HTERT RPE-1 (cell line): ENCODE results near the gene TIMM17B.

Source experiments
- in situ Hi-C: fragments of 300-500 bp; cut with MboI; formaldehyde crosslinking; loops from 4 replicates; pipeline ENCODE4 v1.14.3; 2020; ENCODE audit warnings: low sequenced_read_pairs

Gene TIMM17B

DNA sequence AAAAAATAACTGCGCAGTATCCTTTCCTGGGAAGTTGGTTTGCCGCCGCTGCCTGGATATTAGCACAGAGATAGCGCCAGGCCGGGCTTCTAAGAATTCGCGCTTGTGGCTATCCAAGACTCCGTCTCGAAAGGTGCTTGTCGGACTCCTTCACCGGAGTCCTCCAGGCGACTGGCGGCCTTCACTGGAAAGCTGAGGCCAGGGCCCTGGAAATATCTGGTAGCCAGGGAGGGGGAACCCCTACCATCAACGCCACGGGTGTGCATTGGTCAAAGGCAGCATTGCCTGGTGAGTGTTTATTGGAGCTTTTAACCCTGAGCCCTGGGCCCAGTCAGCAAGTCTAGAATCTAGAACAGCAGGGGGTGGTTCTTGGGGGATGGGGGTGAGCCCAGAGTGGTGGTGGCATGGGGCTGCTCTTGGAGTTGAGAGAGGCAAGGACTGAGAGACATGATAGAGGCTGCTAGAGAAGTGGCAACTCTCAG is 21.8 kb upstream of the TIMM17B start:
- in situ Hi-C loops: no loop called here

DNA sequence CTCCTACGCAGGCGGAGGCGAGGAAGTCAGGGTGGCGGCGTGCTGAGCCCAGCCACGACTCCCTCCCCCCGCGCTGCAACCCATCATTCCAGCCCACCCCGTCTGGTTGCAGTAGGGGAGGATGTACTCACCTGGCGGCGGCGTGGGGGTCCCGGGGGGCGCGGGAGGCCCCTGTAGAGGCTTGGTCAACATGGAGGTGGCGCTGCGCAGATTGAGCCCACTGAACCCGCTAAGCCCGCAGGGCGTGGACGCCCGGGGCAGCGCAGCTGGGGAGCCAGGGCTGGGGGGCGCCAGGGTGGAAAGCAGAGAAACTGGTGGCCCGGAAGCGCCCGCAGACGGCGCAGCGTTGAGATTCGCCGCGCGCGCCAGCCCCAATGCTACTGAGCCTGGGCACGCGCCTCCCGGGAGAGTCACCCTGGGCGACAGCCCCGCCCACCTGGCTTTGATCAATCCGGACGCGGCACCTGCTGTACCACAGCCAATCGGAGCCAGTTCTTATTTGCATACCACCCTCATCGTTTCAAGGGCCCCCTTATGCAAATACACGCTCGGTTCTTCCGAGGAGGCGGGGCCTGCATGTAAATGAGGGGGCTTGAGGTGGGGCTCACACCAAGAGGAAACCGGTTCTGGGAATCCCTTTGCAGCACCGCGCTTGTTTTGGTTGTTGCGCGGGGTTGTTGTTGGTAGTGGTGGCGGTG is 21.2 kb upstream of the TIMM17B start, which contains the start of gene PIM2:
Gene PIM2, minus strand, starts transcription at position 382 of the 698 bp plus-strand sequence. Its CDS starts 190 bp downstream, at position 192.
- in situ Hi-C loops: no loop called here

DNA sequence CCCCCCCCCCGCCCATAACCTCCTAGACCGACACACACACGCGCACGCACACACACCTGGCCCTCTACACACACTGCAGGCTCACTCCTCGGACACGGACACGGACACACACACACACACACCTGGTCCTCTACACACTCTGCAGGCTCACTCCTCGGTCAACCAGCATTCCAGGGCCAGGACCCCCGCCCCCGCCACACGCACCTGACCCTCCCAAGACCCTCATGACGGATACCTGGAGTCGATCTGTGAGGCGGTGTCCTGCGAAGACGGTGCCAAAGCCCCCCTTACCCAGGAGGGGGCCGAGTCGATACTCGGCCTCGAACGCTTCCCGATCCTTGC is 20.7 kb upstream of the TIMM17B start:
- in situ Hi-C loops: no loop called here

DNA sequence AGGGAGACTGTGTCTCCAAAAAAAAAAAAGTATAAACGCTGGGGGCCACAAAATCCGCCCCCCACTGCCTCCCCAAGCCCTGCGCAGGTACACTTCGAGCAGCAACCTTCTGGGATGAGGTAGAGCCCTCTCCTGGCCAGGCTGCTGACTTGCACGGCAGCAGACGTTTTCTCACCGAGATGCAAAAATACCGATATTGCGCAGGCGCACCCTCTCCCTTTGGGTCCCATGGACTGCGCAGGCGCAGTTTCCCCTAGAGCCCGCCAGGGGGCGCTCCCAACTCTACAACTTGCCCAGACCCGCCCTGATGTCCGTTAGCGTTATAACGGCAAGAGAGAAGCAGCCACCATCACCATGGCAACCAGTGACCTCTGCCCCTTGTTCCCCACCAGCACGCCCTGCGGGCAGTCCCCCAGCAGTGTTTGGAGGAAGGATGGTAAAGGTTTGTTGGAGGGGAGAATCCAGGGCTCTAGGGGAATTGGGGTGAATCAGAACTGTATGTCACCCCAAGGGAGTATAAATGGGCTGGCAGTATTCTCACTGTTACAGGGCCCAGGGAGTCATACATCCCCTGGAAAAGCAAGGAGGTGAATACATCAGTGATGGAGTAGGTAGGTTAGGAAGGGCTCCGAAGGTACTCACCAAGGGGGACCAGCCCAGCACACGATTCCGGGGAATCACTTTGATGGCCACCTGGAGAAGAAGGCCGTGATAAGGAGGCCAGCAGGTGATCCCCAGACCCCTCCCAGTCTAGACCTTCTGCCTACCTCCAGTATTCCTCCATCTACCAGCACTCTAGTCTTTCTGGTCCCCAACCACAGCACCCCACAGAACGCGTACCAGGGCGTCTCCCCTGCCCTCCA is 19.8 kb upstream of the TIMM17B start:
- in situ Hi-C loops: no loop called here

DNA sequence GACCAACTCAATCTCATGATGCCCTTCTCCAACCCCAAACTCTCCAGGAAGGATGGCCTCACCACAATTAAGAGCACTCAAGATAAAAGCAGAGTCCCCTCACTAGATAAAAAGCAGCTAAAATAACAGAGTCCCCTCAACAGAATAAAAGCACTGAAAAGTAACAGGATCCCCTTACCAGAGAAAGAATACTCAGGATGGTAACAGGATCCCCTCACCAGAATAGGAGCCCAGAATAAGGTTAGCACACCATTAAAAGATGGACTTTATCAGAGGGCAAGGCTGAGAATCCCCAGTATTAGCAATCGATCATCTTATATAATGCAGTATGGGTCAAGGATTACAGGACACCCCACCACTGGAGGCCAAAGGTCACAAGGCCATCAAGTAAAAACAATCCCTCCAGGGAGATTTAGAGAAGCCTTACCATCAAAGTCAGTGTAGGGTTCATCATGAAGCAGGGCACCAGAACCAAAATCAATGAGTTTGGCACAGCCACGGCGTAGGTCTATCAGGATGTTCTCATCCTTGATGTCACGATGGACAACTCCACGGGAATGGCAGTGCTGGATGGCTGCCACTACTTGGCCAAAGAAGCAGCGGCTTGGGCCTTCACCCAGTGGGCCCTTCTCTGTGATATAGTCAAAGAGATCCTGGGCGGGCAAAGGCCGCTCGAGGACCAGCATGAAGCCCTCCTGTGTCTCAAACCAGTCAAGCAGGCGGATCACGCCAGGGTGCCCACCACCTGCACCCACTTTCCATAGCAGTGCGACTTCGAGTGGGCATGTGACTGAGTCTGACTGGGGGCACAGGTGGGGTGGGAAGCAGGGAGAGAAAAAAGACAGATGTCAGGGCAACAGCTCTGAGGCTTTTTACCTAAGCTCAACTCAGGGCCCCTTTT is 17.3 kb upstream of the TIMM17B start:
- in situ Hi-C loops: no loop called here

DNA sequence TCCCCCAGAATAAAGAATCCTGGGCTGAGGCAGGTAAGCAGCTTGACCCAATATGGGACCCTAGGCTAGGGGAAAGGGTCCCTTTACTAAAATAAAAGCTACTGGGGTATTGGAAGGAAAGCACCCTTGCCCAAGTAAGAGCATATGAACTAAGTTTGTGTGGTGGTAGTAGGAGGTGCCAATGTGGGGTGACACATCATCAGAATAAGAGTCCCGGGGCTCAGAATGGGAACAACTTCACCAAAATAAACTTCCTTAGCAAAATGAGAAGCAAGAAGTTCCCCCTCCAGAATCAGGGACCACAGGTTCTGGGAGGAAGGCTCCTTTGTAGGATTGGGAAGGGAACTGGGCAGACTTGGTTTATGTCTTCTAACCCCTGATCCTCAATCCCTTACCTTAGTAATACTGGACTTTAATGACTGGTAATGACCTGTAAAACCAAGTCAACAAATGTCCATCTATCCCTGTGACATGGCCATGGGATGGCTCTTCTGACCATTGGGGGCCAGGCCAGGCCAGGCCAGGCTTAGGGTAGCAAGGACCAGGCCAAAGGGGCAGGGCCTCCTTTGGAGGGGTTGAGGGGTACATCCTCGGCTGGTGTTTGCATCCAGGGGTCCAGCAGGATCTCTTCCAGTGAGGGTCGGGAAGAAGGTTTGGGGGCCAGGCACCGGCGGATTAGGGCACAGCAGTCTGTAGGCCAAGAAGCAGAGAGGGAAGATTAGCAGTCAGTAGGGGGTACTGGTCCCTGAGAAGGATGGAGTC is 16.2 kb upstream of the TIMM17B start:
- in situ Hi-C loops: no loop called here

DNA sequence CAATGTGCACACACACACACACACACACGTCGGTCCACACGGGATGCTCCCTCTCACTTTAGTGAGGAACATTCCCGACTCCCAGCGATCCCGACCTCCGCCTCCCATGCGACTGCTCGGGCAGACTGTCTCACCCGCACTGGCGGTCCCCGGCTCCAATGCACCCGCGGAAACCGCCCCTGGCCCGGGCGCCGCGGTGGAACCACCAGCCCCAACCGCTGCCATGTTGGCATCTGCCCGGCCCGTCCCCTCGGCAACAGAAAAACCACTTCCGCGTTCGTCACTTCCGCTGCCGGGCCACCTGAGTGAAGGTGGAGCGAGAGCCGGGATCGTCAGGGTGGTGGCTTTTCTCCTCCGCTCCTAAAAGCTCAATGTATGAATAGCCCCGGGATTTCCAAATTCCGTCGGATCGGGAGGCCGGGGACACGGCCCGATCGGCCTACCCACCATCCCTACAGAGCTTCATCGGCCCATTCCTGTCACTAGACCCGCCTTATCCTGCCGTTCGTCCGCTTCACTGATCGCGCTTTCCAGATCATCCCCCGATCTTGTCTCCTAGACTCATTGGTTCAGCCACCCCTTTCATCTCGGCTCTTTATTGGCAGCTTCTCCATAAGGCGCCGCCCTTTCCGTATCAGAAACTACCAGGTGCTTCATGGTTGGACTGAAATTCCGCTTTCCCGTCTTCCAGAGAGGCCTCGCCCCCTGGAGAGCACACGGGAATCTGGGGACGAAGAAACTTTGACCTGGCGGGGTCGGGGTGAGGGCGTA is 14.0 kb upstream of the TIMM17B start, which contains the start of gene SLC35A2:
Gene SLC35A2, minus strand, starts transcription at position 235 of the 771 bp plus-strand sequence. Its CDS starts 10 bp downstream, at position 225.
- in situ Hi-C loops: no loop called here

DNA sequence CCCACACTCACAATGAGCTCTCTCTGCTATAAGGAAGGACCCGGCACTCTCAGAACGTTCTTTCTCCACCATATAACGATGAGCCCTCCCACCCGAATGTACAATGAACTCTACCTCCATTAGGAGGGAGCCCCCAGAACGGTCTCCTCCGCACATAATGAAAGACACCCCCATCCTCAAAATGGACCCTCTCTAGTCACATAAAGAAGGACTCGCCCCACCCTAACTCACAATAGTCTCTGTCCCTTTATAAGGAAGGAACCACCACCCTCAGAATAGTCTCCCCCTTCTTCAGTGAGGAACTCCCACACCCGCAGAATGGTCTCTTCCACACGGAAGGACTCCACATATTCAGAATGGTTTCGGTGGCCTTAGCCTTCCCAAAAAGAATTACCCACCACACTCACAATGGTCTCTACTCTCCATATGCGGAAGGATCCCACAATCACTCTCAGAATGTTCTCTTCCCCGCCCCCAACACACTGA is 13.4 kb upstream of the TIMM17B start:
- in situ Hi-C loops: no loop called here

DNA sequence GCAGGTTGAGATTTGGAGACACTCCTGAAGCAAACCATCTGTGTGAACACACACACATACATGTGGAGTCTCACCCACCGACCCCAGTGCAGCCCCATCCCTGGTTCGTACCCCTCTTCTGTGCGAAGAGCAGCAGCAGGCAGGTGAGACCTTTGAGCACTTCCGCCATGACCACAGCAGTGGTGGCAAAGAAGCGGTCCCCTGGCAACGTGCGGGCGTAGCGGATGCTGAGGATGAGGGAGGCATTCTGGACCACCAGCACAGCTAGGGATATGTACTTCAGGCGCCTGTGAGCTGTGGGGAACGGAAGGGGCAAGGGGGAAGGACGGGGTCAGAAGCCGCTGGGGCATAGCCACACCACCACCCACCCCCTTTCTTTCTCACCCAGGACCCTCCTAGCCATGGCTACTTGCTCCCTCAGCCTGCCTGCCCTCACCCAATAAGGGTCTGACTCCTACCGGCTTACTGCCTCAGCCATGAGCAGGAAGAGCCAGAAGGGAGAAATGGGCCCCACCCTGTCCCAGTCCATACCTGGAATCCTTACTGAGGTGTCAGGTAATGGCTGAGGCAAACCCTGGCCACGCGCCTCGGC is 12.2 kb upstream of the TIMM17B start:
- in situ Hi-C loops: no loop called here

DNA sequence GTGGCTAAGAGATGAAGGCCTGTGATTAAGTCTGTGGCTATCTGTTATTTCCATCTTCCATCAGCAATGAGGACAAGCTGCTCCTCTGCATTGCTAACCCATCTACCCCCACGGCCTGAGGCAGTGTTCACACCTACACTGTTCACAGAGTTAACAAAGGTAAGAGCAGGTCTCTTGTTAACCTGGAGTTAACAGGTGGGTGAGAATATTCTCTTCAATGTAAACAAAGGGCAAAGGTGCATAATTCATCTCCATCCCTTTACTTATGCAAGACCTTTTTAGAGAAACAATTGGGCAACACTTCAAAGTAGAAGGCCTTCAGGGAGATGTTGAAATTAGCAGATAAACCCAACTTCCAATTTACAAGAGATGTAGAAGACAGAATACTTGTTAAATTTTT is 11.0 kb upstream of the TIMM17B start:
- in situ Hi-C loops: no loop called here

DNA sequence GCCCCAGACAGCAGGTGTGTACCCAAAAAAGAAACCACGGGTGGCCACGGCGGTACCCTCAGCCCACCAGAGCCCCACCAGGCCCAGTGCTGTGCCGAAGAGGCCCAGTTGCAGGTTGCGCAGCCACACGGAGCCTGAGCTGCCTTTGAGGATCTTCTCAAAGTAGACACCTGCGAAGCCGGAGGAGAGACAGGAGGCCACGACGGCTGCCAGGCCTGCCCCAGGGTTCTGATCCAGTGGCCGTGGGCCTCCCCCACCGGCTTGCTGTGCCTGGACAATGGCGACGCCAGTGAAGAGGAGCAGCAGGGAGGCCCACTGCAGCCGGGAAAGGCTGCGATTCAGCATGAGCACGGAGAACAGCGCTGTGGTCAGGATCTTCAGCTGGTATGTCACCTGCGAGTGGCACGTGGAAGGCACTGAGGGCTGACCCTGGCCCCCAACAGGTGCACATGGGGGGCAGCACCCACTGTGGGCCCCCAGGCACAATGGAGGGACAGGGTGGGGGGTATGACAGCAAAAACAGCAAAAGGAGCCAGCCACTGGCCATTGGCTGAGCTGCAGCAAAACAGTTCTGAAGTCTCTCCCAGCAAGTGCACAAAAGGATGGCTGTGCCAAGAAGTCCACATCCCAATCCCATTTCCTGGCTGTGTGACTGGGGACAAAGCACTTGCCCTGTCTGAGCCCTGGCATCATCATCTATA is 7.7 kb upstream of the TIMM17B start:
- in situ Hi-C loops: no loop called here

DNA sequence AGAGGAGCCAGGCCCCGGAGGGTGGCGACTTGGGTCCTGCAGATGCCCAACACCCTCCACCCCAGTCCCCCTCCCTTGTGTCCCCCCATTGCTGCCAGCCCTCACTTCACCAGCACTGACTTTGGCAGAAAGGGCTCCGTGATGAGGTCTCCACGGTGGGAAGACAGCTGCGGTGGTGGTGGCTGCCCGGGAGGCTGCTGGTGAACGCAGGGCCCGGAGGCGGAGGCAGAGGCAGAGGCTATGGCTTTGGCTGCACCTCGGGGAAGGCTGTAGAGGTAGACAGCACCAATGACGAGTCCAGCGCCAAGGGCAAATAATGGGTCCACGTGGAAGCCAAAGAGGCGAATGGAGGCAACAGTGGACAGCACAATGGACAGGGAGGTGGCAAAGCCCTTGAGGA is 7.1 kb upstream of the TIMM17B start:
- in situ Hi-C loops: no loop called here

DNA sequence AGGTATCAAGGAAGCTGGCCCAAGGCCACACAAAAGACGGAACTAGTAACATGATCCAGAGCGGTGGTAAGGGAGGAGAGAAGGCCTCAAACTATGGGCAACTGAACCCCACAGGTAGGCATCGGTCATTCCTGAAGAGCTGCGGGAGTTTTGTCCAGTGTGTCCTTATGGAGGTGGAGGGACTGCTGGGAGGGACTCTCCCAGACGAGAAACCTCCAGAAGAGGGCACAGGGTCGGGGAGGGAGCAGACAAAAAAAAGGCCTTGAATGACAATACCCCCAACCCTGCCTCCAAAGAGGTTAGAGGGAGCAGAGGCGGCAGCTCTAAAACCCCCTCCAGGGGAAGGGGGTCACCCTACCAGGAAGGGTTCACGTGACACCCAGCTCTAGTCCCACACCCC is 6.6 kb upstream of the TIMM17B start:
- in situ Hi-C loops: no loop called here

DNA sequence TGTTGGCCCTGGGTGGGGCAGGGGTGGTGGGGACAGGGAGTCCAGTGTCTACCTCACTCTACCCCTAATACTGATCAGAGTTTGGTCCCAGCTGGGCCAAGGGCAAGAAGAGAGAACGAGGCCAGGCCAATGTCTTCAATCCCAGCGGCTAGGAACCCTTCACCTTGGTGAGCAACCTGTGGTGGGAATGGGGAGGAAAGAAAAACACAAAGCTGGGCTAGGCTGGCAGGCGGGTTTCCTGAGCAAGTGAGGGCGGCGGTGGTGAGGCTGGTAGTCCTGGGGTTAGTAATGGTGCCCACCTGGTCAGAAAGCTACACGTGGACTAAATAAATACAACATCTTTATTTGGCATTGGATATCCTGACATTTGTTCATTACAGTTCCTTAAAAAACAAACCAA is 5.7 kb upstream of the TIMM17B start:
- in situ Hi-C loops: no loop called here

DNA sequence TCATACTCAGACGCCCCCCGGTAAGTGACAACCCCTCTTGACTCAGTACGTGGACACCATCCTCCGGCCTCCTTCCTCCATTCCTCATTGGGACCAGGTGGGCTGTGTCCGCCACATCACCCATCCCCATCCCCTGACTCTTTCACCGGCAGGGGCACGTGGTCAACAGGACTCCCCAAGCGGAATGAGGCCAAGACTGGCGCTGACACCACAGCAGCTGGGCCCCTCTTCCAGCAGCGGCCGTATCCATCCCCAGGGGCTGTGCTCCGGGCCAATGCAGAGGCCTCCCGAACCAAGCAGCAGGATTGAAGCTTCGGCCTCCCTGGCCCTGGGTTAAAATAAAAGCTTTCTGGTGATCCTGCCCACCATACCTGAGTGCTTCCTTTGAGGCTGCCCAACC is 5.2 kb upstream of the TIMM17B start:
- in situ Hi-C loops: no loop called here

DNA sequence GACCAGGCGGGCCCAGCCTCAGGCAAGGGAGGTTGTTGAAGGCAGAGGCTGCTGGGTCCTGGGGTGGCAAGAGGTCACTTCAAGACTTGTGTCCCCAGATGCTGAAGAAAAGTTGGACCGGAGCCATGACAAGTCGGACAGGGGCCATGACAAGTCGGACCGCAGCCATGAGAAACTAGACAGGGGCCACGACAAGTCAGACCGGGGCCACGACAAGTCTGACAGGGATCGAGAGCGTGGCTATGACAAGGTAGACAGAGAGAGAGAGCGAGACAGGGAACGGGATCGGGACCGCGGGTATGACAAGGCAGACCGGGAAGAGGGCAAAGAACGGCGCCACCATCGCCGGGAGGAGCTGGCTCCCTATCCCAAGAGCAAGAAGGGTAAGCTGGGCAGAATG is 4.6 kb upstream of the TIMM17B start:
- in situ Hi-C loops: no loop called here

DNA sequence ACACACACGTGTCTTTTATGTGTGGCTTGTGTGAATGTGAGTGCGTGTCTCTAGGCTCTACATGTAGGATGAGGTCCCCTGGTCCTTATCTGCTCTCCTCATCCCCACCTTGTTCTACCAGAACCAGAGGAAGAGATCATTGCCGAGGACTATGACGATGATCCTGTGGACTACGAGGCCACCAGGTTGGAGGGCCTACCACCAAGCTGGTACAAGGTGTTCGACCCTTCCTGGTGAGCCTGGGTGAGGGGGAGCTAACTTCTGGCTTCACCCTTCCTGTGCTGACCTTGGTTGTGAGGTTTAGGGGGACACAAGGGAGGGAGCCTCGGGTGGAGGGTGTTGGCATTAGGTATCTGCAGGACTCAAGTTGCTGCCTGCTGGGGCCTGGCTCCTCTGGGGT is 3.5 kb upstream of the TIMM17B start:
- in situ Hi-C loops: no loop called here

DNA sequence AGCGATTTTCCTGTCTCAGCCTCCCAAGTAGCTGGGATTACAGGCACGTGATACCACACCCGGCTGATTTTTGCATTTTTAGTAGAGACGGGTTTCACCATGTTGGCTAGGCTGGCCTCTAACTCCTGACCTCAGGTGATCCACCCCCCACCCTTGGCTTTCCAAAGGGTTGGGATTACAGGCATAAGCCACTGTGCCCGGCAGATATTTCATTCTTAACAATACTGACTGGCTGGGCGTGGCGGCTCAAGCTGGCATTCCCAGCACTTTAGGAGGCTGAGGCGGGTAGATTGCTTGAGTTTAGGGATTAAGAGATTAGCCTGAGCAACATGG is 1.5 kb upstream of the TIMM17B start:
- in situ Hi-C loops: no loop called here
